GM23338 (cell line): Measurements from ENCODE around the gene TRPC6. TPM values are rescaled to one million over a fixed set of nuclear protein-coding genes. Genes with fewer than 3 reads are reported as not detected.

Experiments
- ATAC-seq: fragments of 200-7000 bp; cut with Tn5 transposase; 3 replicates; pipeline ENCODE4 v1.9.1; 2020
- DNase-seq: peaks from one replicate; pipeline ENCODE4 v3.0.0-alpha.2; 2015; ENCODE audit warnings: low spot score
- H2AFZ ChIP-seq: fragments of 200-600 bp; sonication (generic); 2 replicates; pipeline ENCODE4 v1.8.0; 2016; ENCODE audit warnings: antibody characterized with exemption, mild to moderate bottlenecking, moderate library complexity
- H3F3A ChIP-seq: fragments of 200-600 bp; sonication (generic); replicated peaks from 2 replicates; pipeline ENCODE4 v1.8.0; 2017; ENCODE audit warnings: antibody characterized with exemption, mixed run types, low read depth
- H3K27ac ChIP-seq: fragments of 200-600 bp; sonication (generic); 2 replicates; pipeline ENCODE4 v1.6.1; 2016; ENCODE audit warnings: low read depth
- H3K27me3 ChIP-seq: fragments of 200-600 bp; sonication (generic); 2 replicates; pipeline ENCODE4 v1.8.0; 2016; ENCODE audit warnings: mild to moderate bottlenecking, mixed run types, moderate library complexity; ENCODE audit not compliant: insufficient read depth
- H3K36me3 ChIP-seq: fragments of 200-600 bp; sonication (generic); 2 replicates; pipeline ENCODE4 v1.8.0; 2016; ENCODE audit warnings: mild to moderate bottlenecking; ENCODE audit not compliant: insufficient read depth
- H3K4me1 ChIP-seq: fragments of 200-600 bp; sonication (generic); 2 replicates; pipeline ENCODE4 v1.8.0; 2016; ENCODE audit warnings: mild to moderate bottlenecking, moderate library complexity; ENCODE audit not compliant: insufficient read depth
- H3K4me2 ChIP-seq: fragments of 200-600 bp; sonication (generic); 2 replicates; pipeline ENCODE4 v1.7.1; 2017; ENCODE audit warnings: mixed run types
- H3K4me3 ChIP-seq: fragments of 200-600 bp; sonication (generic); 2 replicates; pipeline ENCODE4 v1.6.1; 2016; ENCODE audit warnings: mixed run types
- H3K79me2 ChIP-seq: fragments of 200-600 bp; sonication (generic); replicated peaks from 2 replicates; pipeline ENCODE4 v1.8.0; 2017; ENCODE audit warnings: mild to moderate bottlenecking; ENCODE audit not compliant: insufficient read depth
- H3K9me2 ChIP-seq: fragments of 200-600 bp; sonication (generic); 2 replicates; pipeline ENCODE4 v1.8.0; 2017; ENCODE audit not compliant: insufficient read depth
- H4K20me1 ChIP-seq: fragments of 200-600 bp; sonication (generic); replicated peaks from 2 replicates; pipeline ENCODE4 v1.8.0; 2017; ENCODE audit warnings: mild to moderate bottlenecking; ENCODE audit not compliant: insufficient read depth
- H3K27ac Mint-ChIP-seq: 2 replicates; pipeline ENCODE4 v1.8.0; 2020; ENCODE audit warnings: inconsistent platforms, mild to moderate bottlenecking, moderate library complexity, mixed read lengths
- H3K27me3 Mint-ChIP-seq: 3 replicates; pipeline ENCODE4 v1.8.0; 2022; ENCODE audit warnings: low read depth, mild to moderate bottlenecking, moderate library complexity, mixed read lengths, inconsistent platforms; ENCODE audit not compliant: insufficient read depth, poor library complexity
- H3K36me3 Mint-ChIP-seq: 3 replicates; pipeline ENCODE4 v1.8.0; 2021; ENCODE audit warnings: low read depth, mild to moderate bottlenecking, inconsistent platforms, moderate library complexity, mixed read lengths
- H3K4me1 Mint-ChIP-seq: 3 replicates; pipeline ENCODE4 v1.8.0; 2020; ENCODE audit warnings: mild to moderate bottlenecking, inconsistent platforms, mixed read lengths
- H3K4me3 Mint-ChIP-seq: 3 replicates; pipeline ENCODE4 v1.8.0; 2021; ENCODE audit warnings: moderate library complexity, mild to moderate bottlenecking, inconsistent platforms, mixed read lengths
- H3K9me3 Mint-ChIP-seq: 3 replicates; pipeline ENCODE4 v1.8.0; 2020; ENCODE audit warnings: moderate library complexity, mild to moderate bottlenecking, inconsistent platforms, mixed read lengths
- CREB1 ChIP-seq: fragments of 250-450 bp; sonication (Bioruptor Pico); IDR thresholded peaks from 2 replicates; pipeline ENCODE4 v1.5.0; 2020; ENCODE audit warnings: low read depth, mild to moderate bottlenecking, moderate library complexity
- CTCF ChIP-seq, 2 experiments: fragments of 200-600 bp in 1 of 2; sonication (generic) in 1 of 2; conservative IDR thresholded peaks; 2 replicates each; pipeline versions ENCODE4 v1.5.1 to v1.6.1; 2016 to 2017; ENCODE audit warnings: antibody characterized with exemption in 2 of 2, low read depth in 2 of 2, mild to moderate bottlenecking in 2 of 2, moderate library complexity in 1 of 2
- EZH2 ChIP-seq: fragments of 200-600 bp; sonication (generic); IDR thresholded peaks from one replicate; pipeline ENCODE4 v1.8.0; 2017; ENCODE audit warnings: antibody characterized with exemption, mild to moderate bottlenecking, low read depth; ENCODE audit not compliant: unreplicated experiment
- EZH2phosphoT487 ChIP-seq: fragments of 200-600 bp; sonication (generic); IDR thresholded peaks from one replicate; pipeline ENCODE4 v1.8.1; 2018; ENCODE audit warnings: antibody characterized with exemption; ENCODE audit not compliant: unreplicated experiment
- JUNB ChIP-seq: IDR thresholded peaks from one replicate; pipeline ENCODE4 v1.6.1; 2016; ENCODE audit warnings: antibody characterized with exemption; ENCODE audit not compliant: unreplicated experiment
- NANOG ChIP-seq: IDR thresholded peaks from 2 replicates; pipeline ENCODE4 v1.6.1; 2016; ENCODE audit warnings: antibody characterized with exemption, borderline replicate concordance
- POLR2AphosphoS5 ChIP-seq: IDR thresholded peaks from 2 replicates; pipeline ENCODE4 v1.6.1; 2016; ENCODE audit warnings: antibody characterized with exemption, low read depth
- STAT1 ChIP-seq: IDR thresholded peaks from one replicate; pipeline ENCODE4 v1.6.1; 2016; ENCODE audit warnings: antibody characterized with exemption; ENCODE audit not compliant: unreplicated experiment
- ZNF114 ChIP-seq: fragments of 250-450 bp; sonication (Bioruptor Pico); IDR thresholded peaks from 2 replicates; pipeline ENCODE4 v1.5.0; 2020; ENCODE audit warnings: mild to moderate bottlenecking, moderate library complexity
- ZNF331 ChIP-seq: fragments of 250-450 bp; sonication (Bioruptor Pico); IDR thresholded peaks from 2 replicates; pipeline ENCODE4 v1.5.0; 2020; ENCODE audit warnings: low read depth, mild to moderate bottlenecking, moderate library complexity
- ZNF462 ChIP-seq: fragments of 250-450 bp; sonication (Bioruptor Pico); IDR thresholded peaks from 2 replicates; pipeline ENCODE4 v1.5.0; 2020; ENCODE audit warnings: mild to moderate bottlenecking, moderate library complexity
- polyA plus RNA-seq: library from polyadenylated mRNA; unstranded; fragments of >200 nt; fragmentation: Nextera tagmentation; extraction: Ambion mirVana; gene quantifications from 2 replicates; pipeline ENCODE4 v1.2.1, GENCODE V29; 2016
- total RNA-seq: library from RNA; depleted of rRNA; stranded (reverse); fragments of >200 nt; shearing (Covaris generic); gene quantifications from 2 replicates; pipeline ENCODE4 v1.2.3, GENCODE V29; 2014

The TRPC6 gene
- total and polyA plus RNA-seq, 2 experiments from 2014 or later, result 0.05 to 4.4 TPM

GRCh38 chr11:101620026-101620425, 36.2 kb upstream of the TRPC6 start:
- Mint-ChIP-seq H3K36me3 (no peaks in the 10 kb centered on the region), H3K9me3 (no peaks in the 10 kb centered on the region), H3K4me1 (no peaks in the 10 kb centered on the region), H3K27me3 (no peaks in the 10 kb centered on the region), H3K27ac (no peak overlapping the region), H3K4me3 (no peak overlapping the region)
- H3K4me1 ChIP-seq, result no peaks in the 10 kb centered on the region
- H3K27ac ChIP-seq, result no peak overlapping the region
- no peaks in the 10 kb centered on the region for H3K79me2 ChIP-seq
- ATAC-seq (no peak), DNase-seq (no peak)
- no peak overlapping the region for H3K4me2 ChIP-seq
- H3K36me3 ChIP-seq, result no peaks in the 10 kb centered on the region
- no peak overlapping the region for H2AFZ ChIP-seq
- no peaks in the 10 kb centered on the region for H4K20me1 ChIP-seq
- H3K27me3 ChIP-seq, result no peaks in the 10 kb centered on the region
- TF ChIP-seq POLR2AphosphoS5 (no peak), STAT1 (no peak), CREB1 (CRISPR knock-in tag) (no peak), ZNF114 (no peak), EZH2phosphoT487 (no peak), CTCF (conservative IDR thresholded peaks at IDR 0.05; ENCODE audit: low read depth in 2 of 2) (peak; percentile 18 to 43; a peak in 2 of 4 replicates), ZNF331 (CRISPR knock-in tag) (no peak), EZH2 (no peak)
- no peaks in the 10 kb centered on the region for H3F3A ChIP-seq
- no peak overlapping the region for H3K4me3 ChIP-seq
- H3K9me2 ChIP-seq, result no peaks in the 10 kb centered on the region

GRCh38 chr11:101618709-101619108, 34.9 kb upstream of the TRPC6 start:
- Histone ChIP-seq H4K20me1 (no peaks in the 10 kb centered on the region), H3K79me2 (no peaks in the 10 kb centered on the region), H3K9me2 (peaks cover 9% of the 10 kb centered on the region), H3K36me3 (no peaks in the 10 kb centered on the region), H3K4me2 (no peak overlapping the region), H2AFZ (no peak overlapping the region), H3K27ac (no peak overlapping the region), H3K4me1 (no peaks in the 10 kb centered on the region), H3K27me3 (no peaks in the 10 kb centered on the region), H3F3A (no peaks in the 10 kb centered on the region), H3K4me3 (no peak overlapping the region)
- Mint-ChIP-seq H3K27ac (no peak overlapping the region), H3K4me3 (no peak overlapping the region), H3K4me1 (no peaks in the 10 kb centered on the region), H3K36me3 (no peaks in the 10 kb centered on the region), H3K27me3 (no peaks in the 10 kb centered on the region), H3K9me3 (no peaks in the 10 kb centered on the region)
- ATAC-seq, result no peak
- no peak for DNase-seq
- no peak for TF ChIP-seq STAT1
- TF ChIP-seq ZNF114, result no peak
- no peak for TF ChIP-seq ZNF462 (CRISPR knock-in tag)
- no peak for TF ChIP-seq NANOG
- no peak for TF ChIP-seq EZH2phosphoT487
- no peak for TF ChIP-seq EZH2
- no peak for TF ChIP-seq ZNF331 (CRISPR knock-in tag)
- TF ChIP-seq CTCF (conservative IDR thresholded peaks at IDR 0.05; ENCODE audit: low read depth in 2 of 2), result no peak
- no peak for TF ChIP-seq JUNB
- no peak for TF ChIP-seq CREB1 (CRISPR knock-in tag)
